OCI-LY3 (cell line): ENCODE data around the gene HABP2.

Source experiments
- H2AFZ ChIP-seq: fragments of 200-600, 300-600 bp; shearing (Covaris generic); 2 replicates; pipeline ENCODE4 v1.6.0; 2014; ENCODE audit warnings: antibody characterized with exemption, low read depth, low read length
- H3K27ac ChIP-seq: fragments of 200-600, 300-600 bp; sonication (generic); 2 replicates; pipeline ENCODE4 v1.5.1; 2014; ENCODE audit warnings: mild to moderate bottlenecking, low read length, moderate library complexity, mixed read lengths
- H3K27me3 ChIP-seq: fragments of 200-600, 300-600 bp; sonication (generic); 2 replicates; pipeline ENCODE4 v1.6.1; 2014; ENCODE audit warnings: low read depth, low read length, mixed read lengths
- H3K36me3 ChIP-seq: fragments of 200-600, 300-600 bp; sonication (generic); replicated peaks from 2 replicates; pipeline ENCODE3; 2014; ENCODE audit warnings: low read depth, low read length, mixed read lengths
- H3K4me1 ChIP-seq: fragments of 300-600, 200-600 bp; sonication (generic); 2 replicates; pipeline ENCODE4 v1.6.1; 2014; ENCODE audit warnings: low read length, mixed read lengths
- H3K4me2 ChIP-seq: fragments of 200-600, 300-600 bp; sonication (generic); 2 replicates; pipeline ENCODE4 v1.6.1; 2014; ENCODE audit warnings: low read length, mixed read lengths
- H3K4me3 ChIP-seq: fragments of 300-600, 200-600 bp; sonication (generic); 2 replicates; pipeline ENCODE4 v1.5.1; 2014; ENCODE audit warnings: antibody characterized with exemption, mild to moderate bottlenecking, low read length, moderate library complexity
- H3K79me2 ChIP-seq: fragments of 300-600, 200-600 bp; shearing (Covaris generic); 2 replicates; pipeline ENCODE4 v1.6.1; 2014; ENCODE audit warnings: mild to moderate bottlenecking, low read length, mixed read lengths
- H3K9ac ChIP-seq: fragments of 300-600, 200-600 bp; shearing (Covaris generic); 2 replicates; pipeline ENCODE4 v1.6.0; 2014; ENCODE audit warnings: mild to moderate bottlenecking, low read length, moderate library complexity
- H3K9me3 ChIP-seq: fragments of 200-600, 300-600 bp; shearing (Covaris generic); 2 replicates; pipeline ENCODE4 v1.6.1; 2014; ENCODE audit warnings: low read length, mixed read lengths; ENCODE audit not compliant: insufficient read depth
- H4K20me1 ChIP-seq: fragments of 200-600, 300-600 bp; sonication (generic); 2 replicates; pipeline ENCODE4 v1.6.1; 2016; ENCODE audit warnings: low read length, mixed read lengths; ENCODE audit not compliant: insufficient read depth
- CTCF ChIP-seq: fragments of 200-600, 300-600 bp; sonication (generic); IDR thresholded peaks from 2 replicates; pipeline ENCODE4 v1.5.1; 2014; ENCODE audit warnings: antibody characterized with exemption, low read length, low read depth
- EZH2phosphoT487 ChIP-seq: fragments of 200-600 bp; shearing (Covaris generic); IDR thresholded peaks from 2 replicates; pipeline ENCODE4 v1.6.1; 2018; ENCODE audit warnings: antibody characterized with exemption, mixed run types, low read depth

Gene HABP2

GRCh38 chr10:113576852-113577251 is 24.0 kb downstream of the HABP2 start:
- Histone ChIP-seq H3K9me3 (no peaks in the 10 kb centered on the region), H4K20me1 (no peaks in the 10 kb centered on the region), H3K9ac (no peak overlapping the region), H3K4me2 (no peak overlapping the region), H3K79me2 (no peaks in the 10 kb centered on the region), H3K27me3 (no peaks in the 10 kb centered on the region), H3K27ac (no peak overlapping the region), H2AFZ (no peak overlapping the region), H3K4me1 (no peaks in the 10 kb centered on the region), H3K4me3 (no peak overlapping the region), H3K36me3 (no peaks in the 10 kb centered on the region)
- TF ChIP-seq CTCF (no peak), EZH2phosphoT487 (no peak)

GRCh38 chr10:113578773-113579172 is 25.9 kb downstream of the HABP2 start:
- H3K4me1 ChIP-seq, result no peaks in the 10 kb centered on the region
- TF ChIP-seq EZH2phosphoT487 (no peak), CTCF (no peak)
- no peaks in the 10 kb centered on the region for H3K9me3 ChIP-seq
- H3K36me3 ChIP-seq, result no peaks in the 10 kb centered on the region
- no peaks in the 10 kb centered on the region for H3K79me2 ChIP-seq
- no peak overlapping the region for H3K4me2 ChIP-seq
- H2AFZ ChIP-seq, result no peak overlapping the region
- H3K27ac ChIP-seq, result no peak overlapping the region
- no peaks in the 10 kb centered on the region for H4K20me1 ChIP-seq
- H3K9ac ChIP-seq, result no peak overlapping the region
- no peak overlapping the region for H3K4me3 ChIP-seq
- H3K27me3 ChIP-seq, result no peaks in the 10 kb centered on the region

- H3K4me1 ChIP-seq, result no peaks in the 10 kb centered on the region
- no peaks in the 10 kb centered on the region for H3K36me3 ChIP-seq
- no peaks in the 10 kb centered on the region for H3K79me2 ChIP-seq
- H3K27me3 ChIP-seq, result no peaks in the 10 kb centered on the region
- H3K9me3 ChIP-seq, result no peaks in the 10 kb centered on the region
- no peak overlapping the region for H3K4me3 ChIP-seq
- TF ChIP-seq CTCF, result no peak
- TF ChIP-seq EZH2phosphoT487, result no peak
- no peak overlapping the region for H3K27ac ChIP-seq
- no peak overlapping the region for H2AFZ ChIP-seq
- H3K4me2 ChIP-seq, result no peak overlapping the region
- no peak overlapping the region for H3K9ac ChIP-seq
- no peaks in the 10 kb centered on the region for H4K20me1 ChIP-seq
These were observed 28.2 kb downstream of the HABP2 start for GRCh38 chr10:113581092-113581491.

- no peak overlapping the region for H2AFZ ChIP-seq
- no peaks in the 10 kb centered on the region for H3K36me3 ChIP-seq
- H3K27me3 ChIP-seq, result no peaks in the 10 kb centered on the region
- H4K20me1 ChIP-seq, result no peaks in the 10 kb centered on the region
- TF ChIP-seq CTCF (no peak), EZH2phosphoT487 (no peak)
- no peak overlapping the region for H3K9ac ChIP-seq
- no peaks in the 10 kb centered on the region for H3K4me1 ChIP-seq
- H3K4me2 ChIP-seq, result no peak overlapping the region
- H3K9me3 ChIP-seq, result no peaks in the 10 kb centered on the region
- H3K4me3 ChIP-seq, result no peak overlapping the region
- H3K79me2 ChIP-seq, result no peaks in the 10 kb centered on the region
- H3K27ac ChIP-seq, result no peak overlapping the region
These were observed 30.7 kb downstream of the HABP2 start for GRCh38 chr10:113583571-113583970.
